HG02642 (cell line): ENCODE data around the gene DHFR.

ENCODE experiments used
- ATAC-seq: cut with Tn5 transposase; IDR thresholded peaks from one replicate; pipeline ENCODE4 v1.9.1; 2021; ENCODE audit warnings: mild to moderate bottlenecking; ENCODE audit not compliant: unreplicated experiment, poor library complexity

Gene DHFR

GRCh38 chr5:80656425-80656824 lies 1.6 kb upstream of the DHFR start:
- no peak for ATAC-seq

- ATAC-seq = no peak
Measured at GRCh38 chr5:80655231-80655774, 520 bp upstream of the DHFR start.

- ATAC-seq = peak; percentile 3
Measured at GRCh38 chr5:80654054-80654390, 761 bp downstream of the DHFR start.

GRCh38 chr5:80653502-80653901 lies 1.3 kb downstream of the DHFR start:
- ATAC-seq = no peak

- no peak for ATAC-seq
Measured at GRCh38 chr5:80646926-80647325, 7.9 kb downstream of the DHFR start.

- ATAC-seq = no peak
Measured at GRCh38 chr5:80644900-80645299, 9.9 kb downstream of the DHFR start.

GRCh38 chr5:80641353-80641752 lies 13.4 kb downstream of the DHFR start:
- no peak for ATAC-seq

- no peak for ATAC-seq
Measured at GRCh38 chr5:80634193-80634592, 20.6 kb downstream of the DHFR start.

- ATAC-seq = no peak
Measured at GRCh38 chr5:80632700-80633099, 22.1 kb downstream of the DHFR start.

GRCh38 chr5:80631278-80632259 lies 23.2 kb downstream of the DHFR start:
- no peak for ATAC-seq

- ATAC-seq = no peak
Measured at GRCh38 chr5:80629281-80629680, 25.5 kb downstream of the DHFR start.

GRCh38 chr5:80625230-80625629 lies 29.6 kb downstream of the DHFR start:
- no peak for ATAC-seq

GRCh38 chr5:80623999-80624398 lies 30.8 kb downstream of the DHFR start:
- ATAC-seq = no peak

GRCh38 chr5:80622756-80623155 lies 32.0 kb downstream of the DHFR start:
- ATAC-seq = no peak

- no peak for ATAC-seq
Measured at GRCh38 chr5:80620211-80620610, 34.6 kb downstream of the DHFR start.

- ATAC-seq = no peak
Measured at GRCh38 chr5:80619086-80619485, 35.7 kb downstream of the DHFR start.

GRCh38 chr5:80618438-80618837 lies 36.3 kb downstream of the DHFR start:
- no peak for ATAC-seq

GRCh38 chr5:80615266-80615914 lies 39.4 kb downstream of the DHFR start:
- no peak for ATAC-seq

- ATAC-seq = no peak
Measured at GRCh38 chr5:80609692-80610091, 45.1 kb downstream of the DHFR start.

GRCh38 chr5:80608731-80609130 lies 46.1 kb downstream of the DHFR start:
- ATAC-seq = no peak

- peak; percentile 66 for ATAC-seq
Measured at GRCh38 chr5:80607832-80608231, 47.0 kb downstream of the DHFR start.
